HCT116 (cell line): ENCODE measurements around the gene ADARB1.

Source experiments
- CEBPB ChIP-seq: IDR thresholded peaks from 2 replicates; pipeline ENCODE4 v1.6.1; 2012; ENCODE audit warnings: low read depth
- POLR2A ChIP-seq: IDR thresholded peaks from 2 replicates; pipeline ENCODE4 v1.7.0; 2011; ENCODE audit warnings: borderline replicate concordance; ENCODE audit not compliant: insufficient read depth, insufficient read length; ENCODE audit errors: extremely low read depth
- POLR2AphosphoS5 ChIP-seq: IDR thresholded peaks from 2 replicates; pipeline ENCODE4 v1.6.1; 2011; ENCODE audit warnings: mild to moderate bottlenecking, low read depth, low read length, moderate library complexity

GRCh38 chr21:45211661-45212060, 137.3 kb downstream of the ADARB1 start:
- TF ChIP-seq POLR2A, result no peak
- no peak for TF ChIP-seq CEBPB
- TF ChIP-seq POLR2AphosphoS5, result no peak
